ENCODE data around the gene HACE1.

GRCh38 chr6:104816125-104816524 lies 43.6 kb downstream of the HACE1 start:
- TF ChIP-seq, protein P1, sequence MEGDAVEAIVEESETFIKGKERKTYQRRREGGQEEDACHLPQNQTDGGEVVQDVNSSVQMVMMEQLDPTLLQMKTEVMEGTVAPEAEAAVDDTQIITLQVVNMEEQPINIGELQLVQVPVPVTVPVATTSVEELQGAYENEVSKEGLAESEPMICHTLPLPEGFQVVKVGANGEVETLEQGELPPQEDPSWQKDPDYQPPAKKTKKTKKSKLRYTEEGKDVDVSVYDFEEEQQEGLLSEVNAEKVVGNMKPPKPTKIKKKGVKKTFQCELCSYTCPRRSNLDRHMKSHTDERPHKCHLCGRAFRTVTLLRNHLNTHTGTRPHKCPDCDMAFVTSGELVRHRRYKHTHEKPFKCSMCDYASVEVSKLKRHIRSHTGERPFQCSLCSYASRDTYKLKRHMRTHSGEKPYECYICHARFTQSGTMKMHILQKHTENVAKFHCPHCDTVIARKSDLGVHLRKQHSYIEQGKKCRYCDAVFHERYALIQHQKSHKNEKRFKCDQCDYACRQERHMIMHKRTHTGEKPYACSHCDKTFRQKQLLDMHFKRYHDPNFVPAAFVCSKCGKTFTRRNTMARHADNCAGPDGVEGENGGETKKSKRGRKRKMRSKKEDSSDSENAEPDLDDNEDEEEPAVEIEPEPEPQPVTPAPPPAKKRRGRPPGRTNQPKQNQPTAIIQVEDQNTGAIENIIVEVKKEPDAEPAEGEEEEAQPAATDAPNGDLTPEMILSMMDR (IDR thresholded peaks at IDR 0.05; ENCODE audit: insufficient read depth, low read length), result no peak
- TF ChIP-seq POLR2AphosphoS5 (IDR thresholded peaks at IDR 0.05; ENCODE audit: low read depth), result no peak

Data from HL-60 (cell line).